Loucy (cell line): Measurements from ENCODE around the gene PRRX2.

Experiments
- CTCF ChIP-seq: fragments of 200-600 bp; sonication (generic); conservative IDR thresholded peaks from 2 replicates; pipeline ENCODE4 v1.5.1; 2014; ENCODE audit warnings: mild to moderate bottlenecking, antibody characterized with exemption, low read length
- EZH2phosphoT487 ChIP-seq: fragments of 200-600 bp; IDR thresholded peaks from 2 replicates; pipeline ENCODE4 v1.6.1; 2018; ENCODE audit warnings: antibody characterized with exemption, mild to moderate bottlenecking, moderate library complexity, borderline replicate concordance

DNA sequence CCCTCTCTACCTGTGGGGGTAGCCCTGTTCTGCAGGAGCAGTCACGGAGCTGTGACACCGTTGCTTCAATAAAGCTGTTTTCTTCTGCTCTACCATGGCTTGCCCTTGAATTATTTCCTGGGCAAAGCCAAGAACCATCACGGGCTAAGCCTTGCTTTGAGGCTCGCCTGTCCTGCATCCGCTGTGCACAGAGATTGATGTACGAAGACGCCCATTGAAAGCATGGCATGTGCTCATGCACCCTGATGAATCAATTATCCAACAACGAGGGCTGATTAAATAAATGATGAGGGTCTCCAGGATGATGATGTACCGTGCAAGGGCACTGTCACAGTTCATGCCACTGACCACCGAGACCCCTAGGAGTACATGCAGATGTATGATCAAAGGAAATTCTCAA, 66.7 kb downstream of the PRRX2 start:
- TF ChIP-seq CTCF (no peak), EZH2phosphoT487 (no peak)
